Measurements from ENCODE around the gene FOXI1.

The FOXI1 gene

GRCh38 chr5:170080786-170081445 lies 24.8 kb upstream of the FOXI1 start:
- H3F3A ChIP-seq (ENCODE audit: insufficient read depth): no peaks in the 10 kb centered on the region
- no peak overlapping the region for H3K27ac ChIP-seq (ENCODE audit: low read depth, low read length)
- H2AFZ ChIP-seq (ENCODE audit: low read depth, low read length, severe bottlenecking): no peak overlapping the region
- no peaks in the 10 kb centered on the region for H3K9me2 ChIP-seq (replicated peaks; ENCODE audit: insufficient read depth, low read length)
- no peaks in the 10 kb centered on the region for H4K20me1 ChIP-seq (ENCODE audit: low read depth, low read length)
- no peak overlapping the region for H3K9ac ChIP-seq (ENCODE audit: low read length)
- no peaks in the 10 kb centered on the region for H3K79me2 ChIP-seq (ENCODE audit: insufficient read depth, low read length)
- H3K4me2 ChIP-seq (ENCODE audit: low read depth, low read length, poor library complexity, severe bottlenecking): no peak overlapping the region
- H3K36me3 ChIP-seq (ENCODE audit: low read length): peaks cover 9% of the 10 kb centered on the region; the same call in 1 of the 2 replicates
- no peaks in the 10 kb centered on the region for H3K9me3 ChIP-seq (ENCODE audit: insufficient read depth, low read length)
- H3K4me3 ChIP-seq (ENCODE audit: insufficient read depth, low read length, poor library complexity, severe bottlenecking): no peak overlapping the region
- no peaks in the 10 kb centered on the region for H3K27me3 ChIP-seq (ENCODE audit: low read length)
- no peak for TF ChIP-seq EZH2phosphoT487 (conservative IDR thresholded peaks at IDR 0.05; ENCODE audit: low read length)
- no peak for TF ChIP-seq CTCF (IDR thresholded peaks at IDR 0.05; ENCODE audit: insufficient read depth, low read length, poor library complexity, severe bottlenecking)

GRCh38 chr5:170081616-170082015 lies 24.1 kb upstream of the FOXI1 start:
- no peaks in the 10 kb centered on the region for H3K79me2 ChIP-seq (ENCODE audit: insufficient read depth, low read length)
- no peaks in the 10 kb centered on the region for H3F3A ChIP-seq (ENCODE audit: insufficient read depth)
- no peak overlapping the region for H3K9ac ChIP-seq (ENCODE audit: low read length)
- no peaks in the 10 kb centered on the region for H4K20me1 ChIP-seq (ENCODE audit: low read depth, low read length)
- no peaks in the 10 kb centered on the region for H3K27me3 ChIP-seq (ENCODE audit: low read length)
- TF ChIP-seq CTCF (IDR thresholded peaks at IDR 0.05; ENCODE audit: insufficient read depth, low read length, poor library complexity, severe bottlenecking) (no peak), EZH2phosphoT487 (conservative IDR thresholded peaks at IDR 0.05; ENCODE audit: low read length) (no peak)
- no peak overlapping the region for H3K27ac ChIP-seq (ENCODE audit: low read depth, low read length)
- H3K4me2 ChIP-seq (ENCODE audit: low read depth, low read length, poor library complexity, severe bottlenecking): no peak overlapping the region
- no peaks in the 10 kb centered on the region for H3K9me2 ChIP-seq (replicated peaks; ENCODE audit: insufficient read depth, low read length)
- no peak overlapping the region for H2AFZ ChIP-seq (ENCODE audit: low read depth, low read length, severe bottlenecking)
- H3K9me3 ChIP-seq (ENCODE audit: insufficient read depth, low read length): no peaks in the 10 kb centered on the region
- no peak overlapping the region for H3K4me3 ChIP-seq (ENCODE audit: insufficient read depth, low read length, poor library complexity, severe bottlenecking)
- H3K36me3 ChIP-seq (ENCODE audit: low read length): peaks cover 9% of the 10 kb centered on the region; the same call in 1 of the 2 replicates

- no peak overlapping the region for H2AFZ ChIP-seq (ENCODE audit: low read depth, low read length, severe bottlenecking)
- no peak overlapping the region for H3K4me3 ChIP-seq (ENCODE audit: insufficient read depth, low read length, poor library complexity, severe bottlenecking)
- H3K27ac ChIP-seq (ENCODE audit: low read depth, low read length): no peak overlapping the region
- no peaks in the 10 kb centered on the region for H3K27me3 ChIP-seq (ENCODE audit: low read length)
- TF ChIP-seq EZH2phosphoT487 (conservative IDR thresholded peaks at IDR 0.05; ENCODE audit: low read length): no peak
- TF ChIP-seq CTCF (IDR thresholded peaks at IDR 0.05; ENCODE audit: insufficient read depth, low read length, poor library complexity, severe bottlenecking): no peak
- no peaks in the 10 kb centered on the region for H4K20me1 ChIP-seq (ENCODE audit: low read depth, low read length)
- H3K79me2 ChIP-seq (ENCODE audit: insufficient read depth, low read length): no peaks in the 10 kb centered on the region
- H3K36me3 ChIP-seq (ENCODE audit: low read length): peaks cover 6% of the 10 kb centered on the region; the same call in 1 of the 2 replicates
- no peaks in the 10 kb centered on the region for H3K9me2 ChIP-seq (replicated peaks; ENCODE audit: insufficient read depth, low read length)
- no peaks in the 10 kb centered on the region for H3K9me3 ChIP-seq (ENCODE audit: insufficient read depth, low read length)
- no peak overlapping the region for H3K4me2 ChIP-seq (ENCODE audit: low read depth, low read length, poor library complexity, severe bottlenecking)
- H3K9ac ChIP-seq (ENCODE audit: low read length): no peak overlapping the region
- H3F3A ChIP-seq (ENCODE audit: insufficient read depth): no peaks in the 10 kb centered on the region
Measured at GRCh38 chr5:170082701-170083100, 23.0 kb upstream of the FOXI1 start.
